COLO668 (cell line): ENCODE results near the gene ABLIM2.

Experiments used
- DNase-seq: peaks from one replicate; lab custom pipeline; 2025; ENCODE audit not compliant: unreplicated experiment; lab: John Stamatoyannopoulos, UW

Gene ABLIM2

GRCh38 chr4:8033067-8033755, 125.4 kb downstream of the ABLIM2 start:
- peak; percentile 15 for DNase-seq

DNA sequence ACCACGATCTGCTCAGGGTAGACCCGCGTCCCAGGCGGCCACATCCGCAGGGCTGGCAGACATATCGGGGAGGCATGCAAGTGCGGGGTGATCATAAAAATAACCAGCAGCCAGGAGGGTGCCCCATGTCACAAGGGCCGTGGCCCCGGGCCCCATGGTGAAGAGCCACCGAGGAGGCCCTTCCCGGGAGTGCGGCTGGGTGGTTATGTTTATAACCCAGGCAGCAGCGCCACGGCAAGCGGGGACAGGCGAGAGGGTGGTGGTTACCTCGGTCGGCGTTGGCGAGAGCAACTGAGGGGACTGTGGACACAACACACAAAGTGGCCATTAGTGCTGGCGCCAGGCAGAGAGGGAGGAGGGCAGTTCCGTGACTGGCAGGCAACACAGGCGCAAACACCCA, 126.2 kb downstream of the ABLIM2 start:
- DNase-seq: no peak

DNA sequence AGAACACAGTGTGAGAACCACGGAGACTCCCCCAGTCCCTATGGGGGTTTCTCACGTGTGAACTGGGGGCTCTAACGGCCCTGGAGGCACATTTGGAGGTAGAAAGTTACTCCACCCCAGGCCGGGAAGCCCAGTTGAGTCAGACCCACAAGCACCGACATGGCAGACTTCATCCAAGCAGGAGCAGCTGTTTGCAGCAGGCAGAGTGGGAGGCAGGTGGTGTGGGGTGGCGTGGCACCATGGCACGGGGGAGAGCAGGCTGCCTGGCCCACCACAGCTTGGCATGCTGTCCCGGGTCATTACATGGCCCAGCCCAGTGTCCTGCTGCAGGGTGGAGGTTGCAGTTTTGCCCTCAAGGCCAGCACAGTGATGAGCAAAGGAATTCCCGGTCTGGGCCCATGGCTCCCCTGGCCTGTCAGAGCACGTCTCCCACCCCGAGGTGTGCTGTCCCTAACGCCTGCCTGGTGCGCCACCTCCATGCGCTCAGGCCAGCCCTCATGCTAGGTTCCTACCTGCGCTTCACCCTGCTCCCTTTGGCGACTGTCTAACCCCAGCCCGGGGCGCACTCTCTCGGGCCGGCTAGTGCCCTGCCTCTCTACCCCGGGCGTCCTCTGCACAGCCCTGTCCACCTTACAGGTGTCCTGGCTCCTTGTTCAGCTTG, 128.4 kb downstream of the ABLIM2 start:
- peak; percentile 69 for DNase-seq

- peak; percentile 89 for DNase-seq
Measured at GRCh38 chr4:8029689-8030088, 128.9 kb downstream of the ABLIM2 start.

- DNase-seq: no peak
Measured at GRCh38 chr4:8028884-8029568, 129.6 kb downstream of the ABLIM2 start.

- DNase-seq: no peak
Measured at GRCh38 chr4:8028368-8028767, 130.2 kb downstream of the ABLIM2 start.

DNA sequence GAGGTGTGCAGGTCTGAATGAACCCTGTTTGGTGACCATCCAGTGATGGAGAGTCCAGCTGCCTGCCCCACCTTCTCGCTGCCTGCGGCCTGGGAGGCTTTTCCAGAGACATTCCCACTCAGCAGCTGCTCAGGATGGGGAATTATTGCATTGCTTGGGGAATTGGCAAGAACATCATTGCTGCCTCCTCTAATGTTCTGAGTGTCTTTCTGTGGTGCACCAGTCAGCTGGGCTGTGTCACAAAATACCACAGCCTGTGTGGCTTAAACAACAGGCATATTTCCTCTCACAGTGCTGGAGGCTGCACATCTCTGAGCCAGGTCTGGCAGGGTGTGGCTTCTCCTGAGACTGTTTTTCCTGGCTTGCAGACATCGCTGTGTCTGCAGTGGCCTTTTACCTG, 132.2 kb downstream of the ABLIM2 start:
- DNase-seq: no peak

GRCh38 chr4:8025668-8026067, 132.9 kb downstream of the ABLIM2 start:
- no peak for DNase-seq

- DNase-seq: no peak
Measured at GRCh38 chr4:8024073-8024786, 134.4 kb downstream of the ABLIM2 start.

DNA sequence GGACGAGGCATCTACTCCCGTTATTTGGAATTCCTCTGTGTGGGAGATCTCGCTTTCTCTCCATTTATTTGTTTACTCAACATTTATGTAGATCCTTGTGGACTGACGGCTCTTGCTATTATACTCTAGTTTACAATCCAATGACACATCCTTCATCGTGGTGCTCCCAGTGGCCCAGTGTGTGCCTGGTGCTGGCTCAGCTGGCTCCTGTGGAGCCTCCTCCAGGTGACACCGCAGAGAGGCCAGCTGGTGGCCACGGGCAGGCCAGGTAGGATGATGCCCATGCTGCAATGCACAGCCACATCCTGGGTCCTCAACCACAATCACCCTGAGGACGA, 134.9 kb downstream of the ABLIM2 start:
- peak; percentile 52 for DNase-seq

DNA sequence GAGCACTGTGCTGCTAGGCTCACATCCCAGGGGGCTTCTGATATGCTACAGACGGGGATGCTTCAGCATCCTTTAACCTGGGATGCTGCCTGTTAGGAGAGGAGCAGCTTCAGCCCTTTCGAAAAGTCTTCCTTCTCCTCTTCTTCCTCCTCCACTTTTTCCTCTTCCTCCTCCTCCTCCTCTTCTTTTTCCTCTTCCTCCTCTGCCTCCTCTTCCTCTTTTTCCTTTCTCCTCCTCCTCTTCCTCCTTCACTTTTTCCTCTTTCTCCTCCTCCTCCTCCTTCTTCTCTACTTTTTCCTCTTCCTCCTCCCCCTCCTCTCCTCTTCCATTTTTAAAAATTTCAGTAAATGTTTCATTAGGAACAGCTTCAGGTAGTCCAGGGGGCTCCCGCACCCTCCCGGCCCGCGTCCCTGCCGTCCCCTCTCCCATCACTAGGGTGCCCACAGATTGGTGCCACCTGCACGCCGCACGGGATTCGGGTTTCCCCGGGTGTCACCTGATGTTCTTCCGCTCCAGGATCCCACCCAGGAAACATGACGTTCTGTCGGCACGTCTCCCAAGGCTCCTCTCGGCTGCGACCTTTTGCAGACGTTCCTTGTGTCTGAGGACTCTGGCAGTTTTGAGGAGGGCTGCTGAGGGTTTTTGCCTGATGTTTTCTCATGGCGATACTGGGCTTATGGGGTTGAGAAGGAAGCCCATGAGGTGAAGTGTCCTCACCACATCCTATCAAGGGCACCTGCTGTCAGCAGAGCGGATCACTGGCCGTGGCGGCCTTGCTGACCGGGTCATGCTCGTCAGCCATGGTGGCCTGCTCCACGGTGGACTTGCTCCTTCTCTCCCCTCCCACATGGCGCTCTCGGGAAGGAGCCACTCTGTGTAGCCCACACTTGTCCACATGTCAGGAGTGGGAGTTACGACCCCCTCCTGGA, 135.6 kb downstream of the ABLIM2 start:
- DNase-seq: no peak

- DNase-seq: peak; percentile 11
Measured at GRCh38 chr4:8021796-8022195, 136.8 kb downstream of the ABLIM2 start.

DNA sequence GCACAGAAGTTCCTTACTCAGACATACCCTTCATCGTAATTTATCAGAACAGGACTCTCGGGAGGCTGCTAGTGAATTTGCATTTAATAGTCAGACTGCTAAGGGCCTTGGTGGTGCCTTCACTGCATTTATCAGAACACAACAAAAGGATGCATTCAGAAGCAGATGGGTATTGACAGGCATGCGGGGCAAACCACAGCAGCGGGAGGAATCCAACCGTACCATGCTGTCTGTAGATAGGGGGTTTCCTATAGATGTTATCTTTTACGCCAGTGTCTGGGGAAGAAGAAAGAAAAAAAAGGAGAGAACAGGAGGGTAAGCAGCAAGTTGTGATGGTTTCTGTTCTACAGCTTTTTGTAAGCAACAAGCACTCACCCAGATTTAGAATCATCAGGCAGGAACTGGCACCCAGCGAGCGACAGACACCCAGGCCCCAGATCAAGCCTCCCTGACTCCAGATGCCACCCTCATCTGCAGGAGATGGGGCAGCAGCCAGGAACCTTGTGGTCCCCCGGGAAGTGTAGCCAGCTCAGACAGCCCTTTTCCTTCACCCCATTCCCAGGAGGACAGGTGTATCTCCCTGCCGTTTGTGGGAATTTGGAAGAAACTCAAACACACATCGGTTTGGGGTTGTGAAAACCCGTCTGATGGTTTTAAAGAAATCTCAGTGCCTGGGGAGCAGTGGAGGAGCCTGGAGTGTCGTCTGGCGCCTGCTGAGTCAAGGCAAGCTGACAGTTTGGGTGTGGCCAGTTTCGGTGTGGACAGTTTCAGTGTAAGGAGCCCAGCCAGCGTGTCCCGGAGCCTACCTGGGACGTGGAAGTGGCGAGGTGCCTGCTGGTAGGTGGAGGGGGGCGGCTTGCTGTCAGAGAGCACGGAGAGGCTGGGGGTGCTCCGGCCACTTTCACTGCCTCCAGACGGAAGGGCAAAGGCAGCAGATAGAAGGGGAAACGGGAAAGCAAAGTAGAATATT, 138.9 kb downstream of the ABLIM2 start:
- no peak for DNase-seq

- no peak for DNase-seq
Measured at GRCh38 chr4:8016527-8016926, 142.1 kb downstream of the ABLIM2 start.

- DNase-seq: no peak
Measured at GRCh38 chr4:8015512-8015911, 143.1 kb downstream of the ABLIM2 start.

- DNase-seq: peak; percentile 9
Measured at GRCh38 chr4:8013976-8014726, 144.5 kb downstream of the ABLIM2 start.

DNA sequence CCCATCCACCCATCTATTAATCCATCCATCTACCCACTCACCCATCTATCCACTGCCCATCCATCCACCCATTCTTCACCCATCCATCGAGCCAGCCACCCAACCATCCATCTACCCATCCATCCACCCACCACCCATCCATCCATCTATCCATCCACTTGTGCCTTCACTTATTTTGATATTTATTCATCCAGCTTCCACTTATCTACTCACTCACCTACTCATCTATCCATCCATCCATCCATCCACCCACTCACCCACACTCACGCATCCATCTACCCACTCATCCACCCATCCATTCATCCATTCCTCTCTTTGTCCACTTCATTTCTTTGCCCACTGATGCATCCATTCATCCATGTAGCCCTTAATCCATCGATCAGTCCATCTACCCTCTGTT, 146.1 kb downstream of the ABLIM2 start:
- DNase-seq: no peak

- DNase-seq: peak; percentile 97
Measured at GRCh38 chr4:8010618-8011017, 148.0 kb downstream of the ABLIM2 start.
